HG02884 (cell line): ENCODE data around the gene LINC01488.

Experiments used
- ATAC-seq: cut with Tn5 transposase; IDR thresholded peaks from one replicate; pipeline ENCODE4 v1.9.1; 2021; ENCODE audit warnings: mild to moderate bottlenecking, moderate library complexity; ENCODE audit not compliant: unreplicated experiment

LINC01488 gene

DNA sequence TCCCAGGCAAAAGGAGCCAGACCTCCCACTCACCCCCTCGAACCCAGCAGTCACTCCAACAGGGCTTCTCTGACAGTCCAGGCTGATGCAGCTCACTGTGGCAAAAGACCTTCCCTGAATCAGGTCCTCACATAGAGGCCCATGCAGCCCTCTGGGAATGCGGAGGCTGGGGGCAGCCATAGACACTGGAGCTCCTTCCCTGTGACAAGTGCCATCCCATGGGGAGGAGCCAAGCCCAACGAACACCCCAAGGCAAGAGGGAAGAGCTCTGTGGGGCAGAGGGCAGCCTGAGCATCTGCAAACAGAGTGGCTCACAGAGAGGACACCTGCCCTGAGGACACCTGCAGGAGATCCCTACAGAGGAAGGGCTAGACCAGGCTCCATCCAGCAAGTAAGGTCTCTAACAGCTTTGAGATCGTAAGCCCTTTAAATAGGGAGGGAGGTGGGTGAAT is at the start of gene LINC01488:
LINC01488 (plus strand) TSS at position 271 of the 452 bp plus-strand sequence.
- ATAC-seq = no peak

DNA sequence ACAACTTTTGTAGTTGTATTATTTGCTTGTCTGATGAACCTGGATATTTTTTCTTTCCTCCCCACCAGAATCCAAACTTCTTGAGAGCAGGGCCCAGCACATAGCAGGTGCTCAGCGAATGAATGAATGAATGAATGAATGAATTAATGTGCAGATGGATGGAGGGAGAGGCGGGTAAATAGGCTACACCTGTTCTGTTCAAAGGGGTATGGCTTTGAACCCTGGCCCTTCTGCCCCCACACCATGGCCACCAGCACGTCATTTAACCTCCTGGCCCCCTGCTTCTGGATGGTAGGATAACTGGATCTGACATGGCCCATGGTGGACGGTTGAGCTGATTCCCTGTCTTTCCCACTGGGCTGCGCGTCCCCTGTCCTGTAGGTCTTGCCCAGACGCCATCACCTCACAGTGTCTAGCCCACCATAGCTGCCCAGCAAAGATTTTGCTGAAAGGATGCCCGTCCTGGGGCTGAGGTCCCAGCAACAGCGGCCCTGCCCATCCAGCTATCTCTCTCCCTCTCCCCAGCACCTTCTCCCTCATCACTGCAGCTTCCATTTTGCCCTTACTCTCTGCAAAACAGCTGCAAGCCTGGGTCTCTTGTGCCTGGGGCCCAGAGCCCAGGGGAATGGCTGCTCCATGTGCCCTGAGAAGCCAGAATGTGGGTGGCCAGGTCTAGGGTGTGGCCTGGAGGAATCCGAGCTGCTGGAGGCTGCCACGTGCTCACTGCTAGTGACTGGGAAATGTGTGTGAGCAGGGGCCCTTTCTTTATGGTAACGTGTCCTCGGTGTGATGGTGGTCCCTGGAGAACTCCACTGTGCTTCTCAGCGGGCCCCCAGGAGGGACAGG is 49.3 kb upstream of the LINC01488 start:
- ATAC-seq = no peak

DNA sequence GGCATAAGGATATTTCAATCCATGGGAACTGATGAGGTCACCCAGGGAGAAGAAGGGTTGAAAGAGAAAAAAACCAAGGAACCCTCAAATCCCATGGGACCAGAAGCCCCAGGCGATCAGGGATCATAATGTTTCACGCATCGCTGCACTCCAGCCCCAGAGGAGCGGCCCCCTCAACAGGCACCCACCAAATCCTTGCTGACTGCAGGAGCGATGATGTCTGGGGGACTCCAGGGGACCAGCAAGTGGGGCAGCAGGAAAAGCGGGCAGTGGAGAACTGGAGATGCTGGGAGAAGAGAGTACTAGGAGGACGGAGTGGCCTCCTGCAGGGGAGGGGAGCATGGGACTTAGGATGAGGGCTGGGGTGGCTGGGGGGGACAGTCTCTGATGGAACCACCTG is 47.7 kb upstream of the LINC01488 start:
- ATAC-seq = no peak

DNA sequence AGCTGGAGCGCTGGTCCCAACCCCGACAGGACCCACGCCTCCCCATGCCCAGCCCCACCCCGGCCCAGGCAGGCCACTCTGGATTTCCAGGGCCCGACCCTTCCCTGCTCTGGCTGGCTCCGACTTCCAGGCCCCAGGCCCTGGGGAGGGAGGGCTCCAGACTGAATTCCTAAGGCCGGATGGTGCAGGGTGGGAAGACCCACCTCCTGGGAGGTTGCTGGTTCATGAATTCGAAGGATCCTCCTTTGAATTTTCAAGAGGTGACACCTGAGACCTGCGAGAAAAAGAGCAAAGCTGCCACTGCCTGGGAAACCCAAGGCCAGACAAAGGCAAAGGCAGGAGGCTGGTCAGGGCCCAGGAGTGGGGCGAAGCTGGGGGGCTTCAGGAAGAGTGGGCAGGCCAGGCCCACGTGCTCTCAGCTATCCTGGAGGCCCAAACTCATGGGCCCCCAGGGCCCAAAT is 47.0 kb upstream of the LINC01488 start:
- ATAC-seq = no peak

DNA sequence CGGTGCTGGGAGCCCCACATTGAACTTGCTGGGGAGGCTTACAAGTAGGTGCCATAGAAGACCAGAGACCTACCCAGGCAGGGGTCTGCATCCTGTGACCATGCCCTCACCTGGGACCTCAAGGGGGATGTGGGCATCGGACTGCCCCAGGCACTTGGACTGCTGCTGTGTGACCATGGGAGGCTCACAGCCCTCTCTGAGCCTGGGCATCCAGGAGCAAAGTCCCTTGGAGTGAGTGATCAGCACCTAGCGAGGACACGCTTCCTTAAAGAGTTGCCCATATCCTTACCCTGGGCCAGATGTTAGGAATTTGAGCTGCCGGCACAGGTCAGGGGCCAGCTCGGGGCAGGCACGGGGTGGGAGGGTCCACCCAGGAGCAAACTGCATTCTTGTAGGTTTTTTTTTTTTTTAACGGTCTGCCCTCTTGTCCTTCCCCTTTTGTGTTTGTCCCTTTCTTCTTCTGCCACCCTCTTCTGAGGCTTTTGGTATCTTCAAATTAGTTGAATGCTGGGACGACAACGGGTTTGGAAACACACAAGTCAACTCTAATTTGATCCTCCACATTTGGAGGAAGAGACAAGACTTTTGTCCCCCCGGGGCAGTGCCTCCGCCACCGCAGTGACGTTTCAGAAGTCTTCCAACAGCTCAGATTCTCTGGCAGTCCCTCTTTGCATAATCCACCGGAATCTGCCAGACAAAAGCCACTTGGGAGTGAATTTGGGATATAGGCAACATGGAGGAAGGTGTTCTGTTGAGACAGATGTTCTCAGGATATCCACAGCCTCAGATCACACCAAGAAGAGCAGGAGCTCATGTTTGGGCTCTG is 46.1 kb upstream of the LINC01488 start:
- no peak for ATAC-seq

DNA sequence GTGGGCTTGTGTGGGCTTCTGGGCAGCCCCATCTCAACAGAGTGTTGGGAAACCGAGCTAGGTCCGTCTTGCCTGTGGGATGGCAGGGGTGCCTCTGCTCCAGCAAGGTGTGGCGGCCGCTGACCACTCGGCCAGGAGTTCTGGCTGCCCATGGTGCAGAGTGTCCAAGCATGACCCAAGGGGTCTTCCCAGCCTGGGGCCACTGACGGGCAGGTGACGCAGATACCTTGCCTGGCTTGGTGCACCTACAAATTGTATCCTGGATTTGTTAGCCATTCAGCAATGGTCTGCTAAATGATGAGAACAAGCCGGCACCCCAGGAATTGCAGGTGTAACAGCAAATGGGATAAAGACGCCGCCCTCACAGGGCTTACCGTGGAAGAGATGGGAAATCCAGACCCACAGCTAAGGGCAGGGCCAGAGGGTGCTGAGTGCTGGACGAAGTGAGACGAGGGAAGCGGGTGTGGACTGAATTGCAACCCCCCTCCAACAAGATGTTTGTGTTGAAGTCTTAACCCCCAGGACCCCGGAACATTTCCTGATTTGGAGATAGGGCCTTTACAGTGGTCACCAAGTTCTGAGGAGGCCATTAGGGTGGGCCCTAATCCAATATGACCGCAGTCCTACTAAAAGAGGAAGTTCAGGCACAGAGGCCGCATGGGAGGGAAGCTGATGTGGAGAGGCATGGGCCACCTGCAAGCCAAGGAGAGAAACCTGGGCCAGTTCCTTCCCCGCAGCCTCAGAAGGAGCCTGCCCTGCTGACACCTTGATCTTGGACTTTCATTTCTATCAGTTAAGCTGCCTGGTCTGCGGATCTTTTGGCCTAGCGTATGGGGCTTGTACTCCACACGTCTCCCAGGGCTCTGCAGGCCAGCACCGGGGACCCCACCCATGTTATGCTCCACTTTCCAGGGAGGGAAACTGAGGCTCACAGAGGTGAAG is 45.2 kb upstream of the LINC01488 start:
- ATAC-seq = no peak

DNA sequence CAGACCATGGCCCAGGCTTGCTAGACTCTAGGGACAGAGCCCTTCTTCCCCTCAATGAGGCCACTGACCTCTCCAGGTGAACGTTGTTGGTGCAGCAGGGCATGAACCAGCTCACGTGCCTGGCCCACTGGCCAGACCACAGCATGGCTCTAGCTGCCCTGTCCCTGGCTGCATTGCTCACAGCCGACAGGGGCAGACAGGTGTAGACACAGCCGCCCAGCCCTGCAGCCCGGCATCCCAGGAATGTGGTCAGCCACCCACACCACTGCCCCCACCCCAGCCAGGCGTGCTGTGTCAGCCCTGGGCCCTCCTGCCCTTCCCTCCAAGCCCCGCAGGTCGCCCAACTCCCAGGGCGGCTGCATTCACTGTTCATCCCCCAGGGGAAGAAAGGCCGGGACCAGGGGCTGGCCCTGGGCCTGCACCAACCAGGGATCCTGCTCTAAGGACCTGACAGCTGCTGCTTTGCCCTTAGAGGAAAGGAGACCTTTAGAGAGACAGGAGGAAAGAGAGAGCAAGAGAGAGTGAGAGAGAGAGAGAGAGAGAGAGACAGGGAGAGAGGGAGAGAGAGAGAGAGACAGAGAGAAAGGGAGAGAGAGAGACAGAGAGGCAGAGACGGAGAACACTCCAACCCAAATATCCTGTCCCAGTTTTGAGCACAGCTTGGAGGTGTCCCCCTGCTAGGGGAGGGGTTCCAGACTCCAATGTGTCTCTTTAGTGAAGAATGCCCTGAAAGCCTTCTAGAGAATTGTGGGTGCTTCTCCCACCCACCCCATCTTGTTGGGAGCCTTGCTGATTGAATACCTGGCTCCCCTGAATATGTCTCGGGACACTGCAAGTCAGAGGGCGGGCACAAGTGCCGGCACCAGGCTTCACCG is 44.2 kb upstream of the LINC01488 start:
- no peak for ATAC-seq

DNA sequence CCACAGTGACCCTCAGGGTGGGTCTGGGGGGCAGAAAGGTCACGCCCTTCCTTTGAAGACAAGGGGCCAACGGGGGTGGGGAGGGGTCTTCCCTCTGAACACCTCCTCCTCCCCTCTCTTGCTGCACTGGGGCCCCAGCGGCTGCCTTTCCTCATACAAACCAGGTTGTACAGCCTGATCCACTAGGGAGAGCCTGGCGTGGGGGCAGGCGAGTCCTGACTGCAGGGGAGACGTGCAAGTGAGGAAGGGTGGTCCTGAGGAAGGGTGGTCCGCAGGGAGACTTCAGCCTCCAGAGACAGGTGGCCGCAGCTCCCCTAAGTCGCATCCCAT is 43.6 kb upstream of the LINC01488 start:
- no peak for ATAC-seq

DNA sequence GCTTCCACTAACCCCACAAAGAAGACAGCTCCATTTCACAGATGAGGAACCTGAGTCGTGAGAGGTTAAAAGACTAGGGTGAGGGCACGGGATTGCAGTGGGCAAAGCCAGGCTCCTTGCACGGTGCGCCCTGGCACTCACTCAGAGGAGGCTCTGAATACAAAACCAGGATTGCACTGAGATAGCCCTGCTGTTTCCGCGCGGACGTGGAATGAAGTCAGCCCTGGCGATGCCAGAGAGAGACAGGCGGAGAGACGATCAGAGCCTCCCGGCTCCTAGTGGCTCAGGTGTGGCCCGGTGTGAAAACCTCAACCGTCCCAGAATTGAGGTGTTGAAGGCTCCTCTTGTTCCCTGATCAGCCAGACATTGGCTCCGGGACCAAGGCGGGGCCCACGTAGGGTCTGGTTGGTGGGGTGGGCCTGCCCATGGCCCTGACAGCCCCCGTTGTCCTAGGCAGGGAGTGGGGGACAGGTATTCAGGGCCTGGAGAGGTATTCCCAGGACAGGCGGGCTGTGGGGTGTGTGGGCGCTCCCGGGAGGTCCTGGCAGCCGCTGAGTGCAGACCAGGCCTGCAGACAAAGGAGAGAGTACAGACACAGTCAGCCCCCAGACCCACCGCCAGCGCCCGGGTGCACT is 43.1 kb upstream of the LINC01488 start:
- ATAC-seq = no peak

DNA sequence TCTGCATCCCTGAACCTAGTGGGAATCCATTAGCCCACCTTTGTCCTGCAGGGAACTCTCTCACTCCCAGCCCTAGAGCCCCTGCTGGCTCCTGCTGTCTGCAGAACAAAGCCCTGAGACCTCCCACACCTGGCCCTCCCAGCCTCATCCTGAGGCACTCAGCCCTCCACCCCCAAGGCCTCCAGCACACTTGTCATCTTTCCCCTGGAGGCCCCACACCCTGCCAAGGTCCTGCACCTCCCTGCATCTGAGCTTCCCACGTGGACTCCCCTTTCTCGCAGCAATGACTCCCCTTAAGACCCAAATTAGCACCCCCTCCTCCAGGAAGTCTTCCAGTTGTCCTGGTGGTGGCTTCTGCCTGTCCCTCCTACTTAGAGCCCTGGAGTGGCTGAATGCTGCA is 42.3 kb upstream of the LINC01488 start:
- no peak for ATAC-seq

DNA sequence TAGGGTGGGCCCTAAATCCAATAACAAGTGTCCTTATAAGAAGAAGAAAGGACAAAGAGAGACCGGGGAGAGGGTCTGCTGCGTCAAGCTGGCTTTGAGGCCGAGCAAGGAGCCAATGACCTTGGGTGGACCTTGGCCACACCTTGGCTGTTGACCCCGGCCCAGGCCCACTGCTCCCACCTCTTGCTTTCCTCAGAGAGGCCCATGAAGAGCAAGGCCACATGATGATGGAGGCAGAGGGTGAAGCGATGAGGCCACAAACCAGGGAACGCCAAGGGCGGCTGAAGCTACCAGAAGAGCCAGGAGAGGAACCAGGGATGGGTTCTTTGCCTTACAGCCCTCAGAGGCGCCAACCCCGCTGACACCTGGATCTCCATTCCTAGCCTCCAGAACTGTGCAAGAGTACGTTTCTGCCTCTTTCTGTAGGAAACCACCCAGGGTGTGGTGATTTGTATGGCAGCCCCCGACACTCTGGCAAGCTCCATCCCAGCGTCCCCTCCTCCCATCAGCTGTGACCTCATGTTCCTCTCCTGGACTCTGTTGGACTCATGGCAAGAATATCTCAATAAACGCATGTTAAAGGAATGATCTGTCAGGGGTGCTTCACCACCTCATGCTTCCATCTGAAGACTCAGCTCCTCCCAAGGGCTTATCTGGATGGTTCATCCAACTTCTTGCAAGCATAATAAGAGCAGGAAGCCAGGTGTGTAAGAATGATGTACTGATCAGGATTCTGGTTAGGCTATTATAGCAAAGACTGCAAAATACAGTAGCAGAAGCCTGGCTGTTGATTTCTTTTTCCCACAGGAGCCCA is 41.6 kb upstream of the LINC01488 start:
- no peak for ATAC-seq

DNA sequence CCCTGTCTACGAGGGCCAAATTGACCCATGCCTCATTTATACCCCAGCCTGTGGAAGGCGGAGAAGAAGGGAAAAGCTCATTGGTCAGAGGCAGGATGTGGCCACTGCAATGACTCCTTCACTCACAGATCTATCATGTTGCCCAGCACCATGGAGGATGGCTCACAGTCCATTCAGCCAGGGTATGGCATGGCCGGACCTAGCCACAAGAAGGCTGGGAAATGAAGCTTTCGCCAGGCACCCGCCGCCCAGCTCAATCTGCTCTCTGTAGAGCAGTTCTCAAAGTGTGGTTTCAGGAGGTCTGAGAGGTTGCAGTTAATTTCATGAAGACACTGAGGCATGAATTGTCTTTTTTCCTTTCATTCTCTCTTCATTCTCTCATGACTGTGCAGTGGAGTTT is 40.6 kb upstream of the LINC01488 start:
- no peak for ATAC-seq

DNA sequence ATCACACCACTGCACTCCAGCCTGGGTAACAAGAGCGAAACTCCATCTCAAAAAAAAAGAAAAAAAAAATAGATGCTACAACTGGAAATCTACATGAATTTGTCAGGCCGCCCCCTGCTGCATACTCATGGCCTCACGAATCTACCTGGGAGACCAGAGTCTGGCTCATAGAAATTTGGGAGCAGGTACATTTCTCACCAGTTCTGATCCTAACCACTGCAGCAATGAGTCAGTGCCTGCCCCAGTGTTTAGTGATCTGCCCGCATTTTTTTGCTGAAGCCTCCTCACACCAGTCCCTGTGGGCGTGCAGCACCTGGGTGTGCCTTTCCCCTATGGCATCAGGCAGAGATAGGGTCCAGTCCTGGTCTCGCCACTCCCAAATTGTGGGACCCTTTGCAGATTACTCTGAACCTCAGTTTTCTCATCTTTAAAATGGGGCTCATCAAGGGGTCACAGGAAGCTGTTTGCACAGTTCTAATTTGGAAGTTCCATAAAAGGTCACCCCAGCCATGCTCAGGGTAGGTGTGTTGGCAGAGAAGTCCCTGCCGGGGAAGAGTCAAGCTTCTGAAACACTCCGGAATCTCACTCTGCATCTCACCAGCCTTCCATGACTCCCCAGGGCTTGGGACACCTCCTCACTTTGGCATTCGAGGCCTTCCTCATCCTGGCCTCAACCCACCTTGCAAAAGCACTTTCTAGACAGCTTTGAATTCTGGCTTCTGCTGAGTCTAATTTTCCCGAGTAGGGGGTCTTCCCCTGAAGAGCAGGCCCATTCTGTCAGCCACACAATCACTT is 39.3 kb upstream of the LINC01488 start:
- ATAC-seq = no peak

DNA sequence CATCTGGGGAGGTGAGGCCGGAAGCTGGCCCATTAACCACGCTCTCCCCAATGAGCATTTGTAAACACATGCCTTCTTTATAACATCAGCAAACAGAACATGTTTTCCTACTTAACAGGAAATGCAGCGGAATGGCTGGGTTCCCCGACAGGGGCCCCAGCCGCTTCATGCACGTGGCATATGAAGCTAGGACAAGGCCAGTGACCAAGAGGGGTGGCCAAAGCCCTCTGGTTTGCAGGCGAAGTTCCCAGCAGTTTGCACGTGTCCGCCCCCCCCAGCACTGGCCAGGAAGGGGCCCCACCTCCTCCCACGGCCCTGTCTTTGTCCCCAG is 38.7 kb upstream of the LINC01488 start:
- no peak for ATAC-seq

DNA sequence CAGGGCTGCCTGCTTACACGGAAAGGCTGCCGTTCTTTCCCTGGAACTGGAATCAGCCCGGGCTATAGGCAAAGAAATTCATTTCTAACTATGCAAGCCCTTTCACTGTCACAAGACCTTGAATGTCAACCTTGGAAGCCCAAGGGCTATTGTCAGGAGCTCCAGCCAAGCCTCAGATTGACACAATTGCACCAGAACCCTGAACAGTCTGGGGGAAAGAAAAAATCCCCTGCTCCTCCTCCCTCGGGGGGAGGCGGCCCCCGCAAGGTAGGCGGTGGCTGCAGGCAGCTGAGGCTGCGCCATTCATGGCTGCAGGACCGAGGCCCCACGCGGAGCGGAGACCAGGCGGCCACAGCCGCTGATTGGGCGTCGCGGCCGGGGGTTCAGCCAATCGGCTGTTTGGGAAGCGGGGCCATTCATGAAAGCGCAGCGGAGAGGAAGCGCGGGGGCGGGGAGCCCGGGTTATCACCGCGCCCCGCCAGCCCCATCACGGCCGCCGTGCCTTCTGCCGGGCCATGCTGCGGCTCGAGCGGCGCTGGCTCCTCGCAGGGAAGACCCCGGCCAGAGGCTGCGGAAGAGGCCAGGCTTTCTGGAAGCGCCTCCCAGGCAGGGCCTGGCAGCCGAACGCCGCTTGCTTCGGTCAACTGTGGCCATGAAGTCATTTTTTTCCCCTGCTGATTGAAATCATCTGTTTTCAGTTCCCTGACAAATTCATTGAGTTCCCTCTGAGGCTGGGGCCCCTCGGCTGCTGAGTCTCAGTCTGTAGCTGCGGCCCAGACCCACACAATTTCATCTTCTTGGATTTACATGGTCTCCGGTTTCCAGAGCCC is 38.1 kb upstream of the LINC01488 start:
- peak; percentile 84 for ATAC-seq

DNA sequence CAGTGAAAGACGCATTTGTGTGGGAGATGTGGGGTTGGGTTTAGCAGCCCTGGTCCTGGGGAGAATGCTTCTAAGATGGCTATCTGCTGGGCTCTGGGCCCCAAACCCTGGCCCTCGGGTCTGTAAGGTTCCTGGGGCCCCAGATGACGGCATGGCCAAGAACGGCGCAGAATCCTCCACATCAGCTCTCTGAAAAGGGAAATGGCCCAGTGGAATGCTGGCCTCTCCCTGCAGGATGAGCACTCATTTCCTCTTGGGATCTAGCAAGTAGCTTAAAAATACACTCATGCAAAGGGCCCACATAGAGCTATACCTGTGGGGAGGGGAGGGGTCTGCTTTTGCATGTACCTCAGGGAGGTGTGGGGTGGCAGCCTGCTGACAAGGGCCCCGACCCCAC is 37.5 kb upstream of the LINC01488 start:
- ATAC-seq = no peak
